ENCODE results near the gene CACNA2D2.

Gene CACNA2D2

DNA sequence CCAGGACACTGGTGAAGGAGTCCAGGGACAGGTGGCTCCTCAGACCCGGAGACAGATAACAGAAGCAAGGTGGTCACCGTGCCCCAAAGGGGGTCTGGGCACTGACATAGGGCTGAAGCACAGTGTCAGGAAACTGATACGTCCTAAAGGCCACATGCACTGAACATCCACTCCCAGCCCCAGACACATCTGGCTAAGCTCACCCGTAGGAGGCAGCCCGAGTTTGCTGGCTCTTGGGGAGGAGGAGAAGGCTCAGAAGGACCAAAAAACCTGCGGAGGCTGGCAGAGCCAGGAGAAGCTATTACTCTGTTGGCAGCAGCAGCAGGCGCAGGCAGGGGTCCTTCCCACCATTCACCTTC, 1.2 kb downstream of the CACNA2D2 start:
- DNase-seq (ENCODE audit: low spot score) = no peak

DNA sequence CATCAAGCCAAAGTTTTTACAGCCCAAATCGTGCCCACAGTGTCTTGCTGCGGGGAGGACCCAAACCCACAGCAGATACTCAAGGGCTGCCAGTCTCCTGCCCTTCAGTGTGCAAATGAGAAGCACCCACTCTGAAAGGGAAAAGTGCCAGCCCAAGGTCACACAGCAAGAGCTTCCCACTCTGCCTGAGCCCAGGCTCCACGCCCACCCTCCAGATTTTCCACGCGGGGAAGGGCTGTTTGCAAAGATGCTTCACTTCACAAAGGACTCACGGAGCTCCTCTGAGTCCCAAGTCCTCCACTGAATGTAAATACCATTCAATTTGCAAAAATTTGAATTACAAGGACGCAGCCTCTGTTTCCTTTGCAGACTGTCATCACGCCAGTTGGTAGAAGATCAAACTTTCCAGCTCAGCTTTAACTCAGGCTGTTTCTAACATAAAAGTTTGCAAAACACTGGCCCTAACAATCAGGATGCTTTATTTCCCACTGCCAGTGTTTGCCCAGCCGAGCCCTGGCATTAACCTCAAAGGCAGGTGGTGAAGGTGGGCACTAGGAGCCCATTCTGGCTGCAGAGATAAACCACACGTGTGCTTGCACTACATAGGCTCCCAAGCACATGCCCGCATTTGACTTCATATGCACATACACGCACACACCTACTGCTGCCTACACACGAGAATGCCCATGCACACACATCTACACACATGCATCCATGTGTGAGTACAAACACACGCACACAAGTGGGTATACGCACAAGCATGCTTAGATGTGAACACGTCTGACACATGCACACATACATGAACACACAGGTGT, 7.6 kb downstream of the CACNA2D2 start:
- no peak for DNase-seq (ENCODE audit: low spot score)

DNA sequence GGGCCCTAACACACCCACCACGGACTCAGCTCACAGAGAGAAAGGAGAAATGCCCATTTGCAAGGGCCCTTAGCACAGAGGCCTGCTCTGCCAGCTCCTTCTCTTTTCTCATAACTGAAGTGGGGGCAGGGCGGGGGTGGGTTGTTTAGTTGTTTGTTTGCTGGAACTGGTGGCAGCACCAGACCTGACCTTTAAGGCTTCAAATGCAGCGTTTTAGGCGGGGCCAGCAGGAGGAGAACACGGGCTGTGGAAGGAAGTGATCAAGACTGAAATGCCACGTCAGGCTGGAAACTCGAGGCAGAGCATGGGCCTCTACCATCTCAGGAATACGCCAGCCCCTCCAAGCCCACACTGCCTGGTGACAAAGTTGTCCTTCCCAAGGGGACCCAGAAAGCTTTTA, 9.3 kb downstream of the CACNA2D2 start:
- no peak for DNase-seq (ENCODE audit: low spot score)

DNA sequence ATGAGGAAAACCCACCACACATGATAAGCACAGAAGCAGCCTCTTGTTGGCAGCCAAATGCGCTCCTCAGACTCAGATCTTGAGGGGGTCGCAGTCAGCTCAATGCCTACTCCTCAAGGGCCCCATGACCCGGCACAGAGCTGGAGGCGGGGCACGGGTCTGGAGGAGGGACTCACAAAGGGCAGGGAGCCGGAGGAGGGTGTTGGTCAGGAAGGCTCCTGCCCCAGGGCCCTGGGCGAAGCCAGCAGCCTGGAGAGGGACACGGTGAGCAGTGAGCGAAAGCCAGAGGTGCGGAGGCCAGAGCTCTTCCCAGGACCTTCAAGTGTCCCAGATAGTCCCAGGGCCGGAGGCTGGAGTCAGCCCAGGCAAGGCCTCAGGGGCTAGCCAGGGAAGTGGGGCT, 9.8 kb downstream of the CACNA2D2 start:
- DNase-seq (ENCODE audit: low spot score) = no peak

DNA sequence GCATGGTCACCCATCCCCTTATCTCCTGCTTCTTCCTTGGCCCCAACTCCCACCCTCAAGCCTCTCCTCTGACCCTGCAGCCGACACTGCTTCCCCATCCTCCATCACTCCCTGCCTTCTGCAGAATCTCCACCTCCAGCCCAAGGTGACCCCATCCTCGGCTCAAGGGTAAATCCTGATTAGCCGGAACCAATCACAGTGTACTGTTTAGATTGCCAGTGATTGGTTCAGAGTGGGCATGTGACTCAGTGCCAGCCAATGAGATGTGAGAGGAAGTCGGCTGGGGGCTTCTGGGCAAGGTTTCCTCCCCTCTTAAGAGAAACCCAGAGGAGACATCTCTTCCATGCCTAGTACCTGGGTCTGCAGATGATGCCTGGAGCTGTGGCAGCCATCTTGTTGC, 10.3 kb downstream of the CACNA2D2 start:
- DNase-seq (ENCODE audit: low spot score) = no peak

DNA sequence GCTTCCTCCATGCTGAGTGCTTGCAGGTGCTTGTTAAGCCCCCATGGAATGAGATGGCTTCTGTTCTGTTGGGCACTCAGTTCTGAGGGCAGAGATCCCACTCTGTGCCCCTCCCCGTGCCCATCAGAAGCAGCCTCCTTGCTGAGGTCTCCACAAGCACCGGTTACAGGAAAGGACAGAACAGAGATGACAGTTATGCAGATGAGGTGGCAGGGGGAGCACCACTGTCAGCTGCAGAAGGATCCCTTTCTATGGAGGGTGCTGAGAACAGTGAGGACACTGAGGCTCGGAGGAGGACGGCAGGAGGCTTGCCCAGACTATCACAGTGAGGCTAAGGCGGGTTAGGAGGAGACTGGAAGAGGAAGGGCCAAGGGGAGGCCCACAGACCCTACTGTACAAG, 12.4 kb downstream of the CACNA2D2 start:
- DNase-seq (ENCODE audit: low spot score) = no peak

DNA sequence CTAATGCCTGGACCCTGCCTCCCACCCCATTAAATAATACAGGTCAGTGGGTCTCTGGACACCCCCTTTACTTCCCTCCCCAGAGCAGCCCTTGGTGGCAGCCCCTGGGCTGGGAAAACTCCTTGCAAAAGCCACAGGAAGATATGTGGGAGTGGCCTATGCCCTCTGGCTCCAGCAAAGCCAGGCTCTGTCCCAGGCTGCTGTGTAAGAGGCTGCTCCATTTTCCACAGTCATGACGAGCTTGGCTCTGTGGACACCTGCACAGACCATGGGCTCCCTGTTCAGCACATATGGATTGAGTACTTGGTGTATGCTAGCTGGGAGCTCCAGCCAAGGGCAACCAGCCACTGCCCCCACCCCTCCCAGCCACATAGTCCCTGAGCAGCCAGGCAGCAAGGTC, 13.0 kb downstream of the CACNA2D2 start:
- no peak for DNase-seq (ENCODE audit: low spot score)

DNA sequence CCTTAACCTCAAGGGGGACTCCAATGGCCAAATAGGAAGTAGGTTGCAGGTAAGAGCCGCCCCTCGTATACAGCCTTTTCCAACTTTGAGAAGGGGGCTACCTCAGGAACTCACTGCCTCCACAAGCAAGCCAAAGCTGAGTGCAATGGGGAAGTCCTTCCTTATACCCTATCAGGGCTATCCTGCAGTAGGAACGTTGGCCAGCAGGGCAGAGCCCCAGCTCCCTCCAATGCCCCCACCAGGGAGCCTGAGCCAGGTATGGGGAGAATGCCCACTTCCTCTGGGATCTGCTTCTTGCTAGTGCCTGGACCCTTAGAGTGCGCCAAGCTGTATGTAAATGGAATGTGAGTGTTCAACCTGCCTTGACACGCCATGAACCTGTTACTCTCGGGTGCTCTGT, 16.3 kb downstream of the CACNA2D2 start:
- DNase-seq (ENCODE audit: low spot score) = no peak

DNA sequence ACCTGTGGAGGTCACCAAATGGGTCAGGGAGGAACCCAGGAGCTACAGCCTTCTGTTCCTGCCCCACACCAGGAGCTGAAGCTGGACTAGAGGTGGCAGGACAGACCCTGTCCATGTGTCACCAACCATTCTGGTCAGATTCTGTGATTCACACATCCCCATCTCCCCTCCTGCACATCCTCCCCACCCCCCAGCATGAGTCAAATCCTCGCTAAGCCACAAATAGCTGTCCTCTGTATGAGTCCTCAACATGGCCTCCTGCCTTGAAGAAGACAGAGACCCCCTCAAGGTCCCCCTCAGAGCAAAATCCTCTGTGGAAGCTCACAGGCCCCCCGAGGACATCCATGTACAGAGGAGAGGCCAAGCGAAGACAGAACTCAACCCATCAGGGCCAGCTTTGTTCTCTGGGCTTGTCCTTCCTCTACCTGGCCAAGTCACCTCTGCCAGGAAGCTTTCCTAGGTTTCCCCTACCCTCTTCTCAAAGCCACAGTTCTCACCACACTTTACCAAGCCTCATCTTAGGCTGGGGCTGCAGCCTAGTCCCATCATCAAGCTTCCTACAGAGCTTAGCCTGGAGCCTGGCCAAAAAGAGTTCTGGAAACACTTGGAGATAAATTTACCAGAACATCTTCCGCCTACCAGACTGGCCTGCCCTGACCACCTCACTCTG, 17.1 kb downstream of the CACNA2D2 start:
- DNase-seq (ENCODE audit: low spot score) = peak; percentile 31

DNA sequence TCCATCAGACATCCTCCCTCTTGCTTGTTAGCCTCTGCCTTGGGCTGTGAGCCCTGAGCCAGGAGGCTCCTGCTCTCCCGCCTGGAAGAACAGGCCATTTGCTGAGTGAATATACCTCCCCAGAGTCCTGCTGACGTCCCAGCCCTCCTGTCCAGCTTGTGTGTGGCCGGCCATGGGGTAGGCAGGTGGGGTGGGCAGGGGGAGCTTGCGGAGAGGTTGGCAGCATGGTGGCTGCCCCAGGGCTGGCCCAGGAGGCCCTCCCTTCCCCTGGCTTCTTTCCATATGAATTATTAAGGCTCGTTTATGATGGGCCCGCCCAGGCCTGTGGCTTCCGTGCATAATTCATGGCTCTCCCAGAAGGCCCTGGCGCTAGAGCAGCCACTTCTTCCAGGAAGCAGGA, 18.7 kb downstream of the CACNA2D2 start:
- no peak for DNase-seq (ENCODE audit: low spot score)

DNA sequence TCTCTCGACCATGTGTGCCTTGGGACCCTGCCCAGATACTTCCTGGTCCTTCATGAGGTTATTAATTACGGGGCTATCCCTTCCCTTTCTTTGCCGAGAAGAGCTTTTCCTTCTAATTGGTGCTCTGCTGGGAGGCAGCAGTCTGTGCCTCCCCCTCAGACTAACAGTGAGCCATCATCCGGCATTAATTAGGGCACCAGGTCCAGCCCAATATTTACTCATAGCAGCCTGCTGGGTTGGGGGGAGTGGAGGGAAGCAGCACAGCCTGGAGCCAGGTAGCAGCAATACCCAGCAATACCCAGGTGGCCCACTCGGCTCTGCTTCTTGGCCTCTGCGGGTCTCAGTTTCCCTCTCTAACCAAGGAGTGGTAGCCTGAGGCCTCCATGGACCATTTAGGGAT, 20.1 kb downstream of the CACNA2D2 start:
- DNase-seq (ENCODE audit: low spot score) = no peak

DNA sequence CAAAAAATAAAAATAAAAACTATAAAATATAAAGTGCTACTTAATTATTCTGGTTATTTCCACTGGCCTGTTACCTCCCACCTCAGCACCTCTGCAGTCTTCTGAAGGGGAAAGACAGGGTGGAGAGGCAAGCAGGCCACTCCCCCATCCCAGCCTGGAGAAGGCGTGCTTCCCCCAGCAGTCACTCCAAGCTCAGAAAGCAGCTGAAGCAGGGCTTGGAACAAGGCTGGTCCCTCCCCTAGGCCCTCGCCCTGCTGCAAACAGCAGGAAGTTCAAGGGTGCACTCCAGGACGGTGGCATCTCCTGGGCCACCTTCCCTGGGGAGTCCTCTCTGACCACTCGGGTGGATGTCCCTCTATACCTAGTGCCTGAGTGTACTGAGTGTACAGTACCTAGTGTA, 21.4 kb downstream of the CACNA2D2 start:
- no peak for DNase-seq (ENCODE audit: low spot score)

DNA sequence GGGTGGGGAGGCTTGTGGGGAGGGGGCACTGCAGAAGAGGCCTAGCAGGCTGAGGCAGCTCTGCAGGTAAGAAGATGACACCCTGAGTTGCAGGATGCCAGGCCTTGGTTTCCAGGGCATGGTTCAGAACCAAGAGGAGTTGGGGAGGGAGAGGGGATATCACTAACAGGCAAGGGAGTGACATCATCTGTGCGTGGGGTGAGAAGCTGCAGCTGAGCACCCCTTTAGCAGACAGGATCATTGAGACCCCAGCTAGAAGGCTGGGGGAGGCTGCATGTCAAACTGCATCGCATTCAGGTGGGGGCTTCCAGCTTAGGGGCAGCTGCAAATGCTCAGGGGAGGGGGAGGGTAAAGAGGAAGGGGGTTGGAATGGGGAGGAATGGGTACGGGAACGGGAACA, 23.0 kb downstream of the CACNA2D2 start:
- no peak for DNase-seq (ENCODE audit: low spot score)

DNA sequence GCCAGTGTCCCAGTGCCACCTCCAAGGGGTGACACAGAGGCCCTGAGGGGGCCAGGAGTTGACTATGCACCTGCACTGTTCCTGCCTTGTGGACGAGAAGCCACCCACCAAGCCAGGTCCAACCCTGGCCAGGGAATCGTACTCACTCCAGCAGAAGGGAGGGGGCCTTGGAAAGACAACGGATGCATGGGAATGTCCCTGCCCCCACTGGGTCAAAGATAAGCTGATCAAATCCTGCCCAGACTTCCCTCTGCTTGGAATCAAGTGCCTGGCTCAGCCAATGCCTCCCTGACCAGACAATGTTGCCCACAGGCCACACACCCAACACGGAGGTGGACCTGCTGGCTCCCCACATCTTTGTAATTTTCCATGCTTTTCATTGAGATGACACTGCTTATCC, 23.9 kb downstream of the CACNA2D2 start:
- no peak for DNase-seq (ENCODE audit: low spot score)

DNA sequence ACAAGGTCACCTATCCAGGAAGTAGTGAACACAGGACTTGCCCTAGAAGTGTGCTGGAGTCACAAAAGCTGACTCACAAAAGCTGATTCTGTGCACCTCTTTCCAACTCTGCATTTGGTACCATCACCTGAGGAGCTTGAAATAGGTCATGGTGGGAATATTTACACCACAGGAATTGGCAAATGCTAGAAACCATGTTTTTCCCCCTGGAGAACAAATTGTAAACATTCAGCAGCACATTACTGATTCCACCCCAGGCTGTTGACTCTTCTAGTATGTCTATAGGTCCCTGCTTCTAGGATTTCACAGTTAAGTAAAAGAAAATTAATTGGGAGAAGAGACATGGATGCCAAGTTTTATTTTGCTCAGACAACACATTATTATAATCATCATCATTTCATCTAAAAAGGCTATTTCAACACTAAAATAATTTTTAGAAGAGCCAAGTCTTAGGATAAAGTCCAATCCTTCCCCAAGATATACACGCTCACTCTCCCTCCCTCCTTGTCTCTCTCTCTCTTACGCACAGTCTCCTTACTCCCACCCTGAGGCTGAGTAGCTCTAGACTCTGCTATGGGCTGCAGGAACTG, 24.7 kb downstream of the CACNA2D2 start:
- DNase-seq (ENCODE audit: low spot score) = no peak

DNA sequence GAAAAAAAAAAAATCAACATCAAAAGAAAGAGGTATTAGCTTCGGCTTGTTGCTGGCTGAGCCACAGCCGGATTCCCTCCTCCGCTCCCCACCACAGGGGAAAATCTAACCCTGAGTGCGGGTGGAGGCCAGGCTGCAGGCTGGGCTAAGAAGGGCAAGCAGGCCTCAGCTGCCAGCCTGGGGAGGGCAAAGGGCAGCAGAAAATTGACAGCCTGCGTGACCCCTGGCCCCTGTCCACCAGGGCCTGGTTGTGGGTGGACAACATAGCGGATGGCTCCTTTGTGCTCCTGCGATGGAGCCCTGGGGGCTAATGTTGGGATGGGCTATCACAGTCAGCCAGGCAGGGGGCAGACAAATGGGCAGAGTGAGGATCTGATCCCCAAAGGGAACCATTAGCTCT, 25.4 kb downstream of the CACNA2D2 start:
- DNase-seq (ENCODE audit: low spot score) = no peak

DNA sequence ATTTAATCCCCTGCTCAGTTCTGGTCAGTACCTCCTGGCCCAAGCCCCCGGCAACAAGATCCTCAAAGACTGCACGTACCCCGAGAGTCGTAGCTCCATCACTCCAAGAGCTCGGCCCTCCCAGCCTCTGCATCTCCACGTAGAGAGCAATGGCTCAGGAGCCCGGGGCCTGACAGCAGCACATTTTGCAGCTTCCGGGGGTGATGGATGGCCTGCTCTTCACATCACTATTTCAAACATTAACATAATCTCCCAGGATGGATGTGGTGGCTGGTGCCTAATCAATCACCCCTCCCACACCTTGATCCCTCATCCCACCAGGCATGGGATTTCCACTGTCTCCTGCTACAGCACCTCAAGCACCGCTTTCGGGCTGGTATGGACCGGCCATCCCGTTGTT, 28.1 kb downstream of the CACNA2D2 start:
- no peak for DNase-seq (ENCODE audit: low spot score)

DNA sequence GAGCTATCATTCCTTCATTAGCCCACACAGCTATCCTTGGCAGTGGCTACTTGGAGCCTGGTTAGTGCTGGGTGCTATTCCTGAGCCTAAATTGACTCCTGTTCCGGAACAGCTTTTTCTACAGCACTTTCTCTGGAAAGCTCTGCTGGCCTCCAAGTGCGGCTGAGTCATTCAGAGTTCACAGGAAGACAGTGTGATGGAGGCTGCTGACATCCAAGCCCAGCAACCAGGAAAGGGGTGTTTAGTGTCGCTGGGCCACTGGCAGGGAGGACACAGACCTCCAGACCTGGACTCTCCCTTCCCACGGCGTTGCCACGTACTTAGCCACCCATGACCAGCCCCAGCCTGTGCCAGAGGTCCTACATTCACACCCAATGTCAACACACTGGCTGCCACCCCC, 28.7 kb downstream of the CACNA2D2 start:
- DNase-seq (ENCODE audit: low spot score) = peak; percentile 30

DNA sequence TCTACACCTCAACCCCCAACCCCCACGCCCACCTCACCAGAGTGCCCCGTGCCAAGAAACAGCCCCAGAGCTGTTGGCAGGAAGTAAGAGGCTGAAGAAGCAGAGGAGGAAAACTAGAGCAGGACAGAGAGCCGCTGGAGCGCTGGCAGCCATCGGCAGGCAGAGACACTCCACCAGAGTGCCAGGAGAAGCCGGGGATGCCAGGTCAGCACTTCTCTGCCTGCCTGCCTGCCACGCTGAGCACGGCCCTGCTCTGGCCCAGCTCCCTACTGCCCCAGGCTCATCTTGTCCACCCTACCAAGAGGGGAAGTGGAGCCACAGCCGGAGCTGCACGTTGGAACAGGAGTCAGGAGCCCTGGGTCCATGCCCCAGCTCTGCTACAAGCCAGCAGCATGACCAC, 29.7 kb downstream of the CACNA2D2 start:
- DNase-seq (ENCODE audit: low spot score) = no peak

DNA sequence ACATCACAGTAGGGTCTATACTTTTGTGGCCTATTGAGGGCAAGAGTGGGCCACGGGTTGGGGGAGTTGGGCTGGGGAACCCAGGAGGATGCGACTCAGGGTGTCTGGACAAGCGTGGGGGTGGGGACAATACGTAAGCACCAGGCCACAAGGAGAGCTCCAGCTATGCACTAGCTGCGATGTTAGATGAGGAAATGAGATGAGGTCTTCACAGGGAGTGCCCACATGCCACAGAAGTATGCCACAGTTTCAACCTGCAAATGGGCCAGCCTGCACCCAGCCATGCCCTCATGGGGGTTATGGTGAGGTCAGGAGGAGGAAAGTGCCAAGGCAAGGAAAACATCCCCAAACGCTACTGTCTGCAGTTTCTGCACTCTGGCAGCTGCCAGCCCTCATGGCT, 30.5 kb downstream of the CACNA2D2 start:
- DNase-seq (ENCODE audit: low spot score) = no peak

DNA sequence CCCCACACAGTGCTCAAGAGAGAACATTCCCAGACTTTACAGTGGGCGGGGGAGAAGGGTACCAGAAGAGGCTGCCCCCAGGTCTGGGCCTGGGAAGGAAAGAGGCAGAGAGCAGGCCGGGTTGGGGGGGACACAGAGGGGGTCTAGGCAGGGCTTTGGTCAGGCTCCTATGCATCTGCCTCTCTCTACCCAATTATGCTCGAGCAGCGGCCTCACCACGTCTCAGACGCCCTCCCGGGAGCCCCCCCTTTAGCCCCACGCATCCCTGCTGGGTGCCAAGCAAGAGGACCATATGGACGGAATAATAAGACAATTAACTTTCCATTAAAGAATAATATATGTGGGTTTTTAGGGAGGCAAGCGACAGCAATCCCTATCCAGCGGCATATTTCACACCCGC, 32.8 kb downstream of the CACNA2D2 start:
- DNase-seq (ENCODE audit: low spot score) = no peak

DNA sequence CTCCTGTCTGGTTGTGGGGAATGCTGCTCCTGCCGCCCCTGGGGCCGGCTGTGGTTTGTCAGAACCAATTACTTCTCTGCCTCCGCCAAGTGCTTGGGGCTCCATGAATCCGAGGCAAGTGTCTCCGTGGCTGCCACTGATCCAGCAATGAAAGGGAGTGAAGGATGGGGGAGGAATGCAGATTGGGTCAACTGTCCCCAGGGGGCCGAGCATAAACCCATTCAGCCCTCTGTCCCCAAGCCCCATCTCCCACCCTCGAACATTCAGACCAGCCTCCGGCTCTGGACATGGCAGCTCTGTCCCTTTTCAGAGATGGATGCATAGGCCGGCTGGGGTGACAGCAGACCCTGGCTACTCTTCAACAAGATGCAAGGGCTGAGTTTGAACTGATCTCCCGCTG, 35.5 kb downstream of the CACNA2D2 start:
- no peak for DNase-seq (ENCODE audit: low spot score)

DNA sequence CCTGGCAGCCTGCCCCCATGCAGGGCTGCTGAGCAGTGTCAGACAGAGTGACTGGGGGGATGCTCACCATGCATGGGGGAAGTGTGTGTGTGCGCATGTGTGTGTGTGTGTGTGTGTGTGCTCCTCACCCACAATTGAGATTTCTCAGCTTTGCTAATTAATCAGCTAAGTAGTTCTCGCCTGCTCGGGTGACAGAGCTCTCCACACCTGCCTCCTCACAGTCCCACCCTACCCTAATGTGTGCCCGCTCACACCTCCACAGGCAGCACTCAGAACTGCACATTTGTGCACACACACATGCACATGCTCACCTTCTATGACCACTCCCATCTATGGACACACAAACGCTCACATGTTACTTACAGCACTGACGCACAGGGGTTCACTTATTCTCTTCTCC, 37.3 kb downstream of the CACNA2D2 start:
- DNase-seq (ENCODE audit: low spot score) = no peak

DNA sequence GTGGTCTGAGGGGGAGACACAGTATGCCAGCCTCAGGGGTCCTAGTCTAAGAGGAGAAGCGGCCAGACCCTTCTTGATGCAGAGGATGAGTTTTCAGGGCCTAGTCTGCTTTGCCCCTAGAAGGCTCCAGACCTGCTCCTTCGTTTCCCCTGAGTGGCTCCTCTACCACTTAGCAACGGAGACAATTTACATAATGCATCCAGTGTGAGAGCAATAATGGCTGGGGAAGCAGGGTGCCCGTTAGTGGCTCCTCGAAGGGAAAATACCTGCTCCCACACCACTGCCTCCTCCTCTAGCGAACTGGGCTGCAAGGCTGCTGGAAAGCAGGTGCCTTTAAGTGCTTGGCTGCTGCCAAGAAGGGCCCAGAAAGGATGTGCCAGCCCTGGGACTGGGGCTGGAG, 38.9 kb downstream of the CACNA2D2 start:
- no peak for DNase-seq (ENCODE audit: low spot score)

Data from AG08395 (cell line).